Measurements from ENCODE around the gene ANXA8. TPM values are rescaled to one million over a fixed set of nuclear protein-coding genes. Genes with fewer than 3 reads are reported as not detected.

The ANXA8 gene
- total RNA-seq, 1 experiment from 2014 or later, result 0.72 TPM

DNA sequence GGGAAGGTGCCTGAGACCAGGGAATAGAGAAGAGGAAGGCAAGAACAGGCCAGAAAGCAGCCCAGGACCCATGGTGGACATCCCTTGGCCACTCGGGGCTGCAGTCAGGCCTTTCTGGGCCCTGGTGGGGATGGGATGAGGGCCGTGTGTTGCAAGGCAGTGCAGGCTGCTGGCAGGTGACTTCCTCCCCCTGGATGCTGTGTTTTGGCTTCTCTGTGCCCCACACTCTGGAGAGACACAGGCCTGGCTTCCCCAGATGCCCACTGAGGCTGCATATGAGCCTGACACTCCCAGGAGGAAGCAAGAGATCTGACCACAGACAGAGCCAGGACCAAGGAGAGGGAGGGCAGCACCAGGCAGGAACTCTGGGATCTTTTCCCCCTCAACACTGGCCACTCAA lies 39.9 kb downstream of the ANXA8 start:
- TF ChIP-seq, protein P1, sequence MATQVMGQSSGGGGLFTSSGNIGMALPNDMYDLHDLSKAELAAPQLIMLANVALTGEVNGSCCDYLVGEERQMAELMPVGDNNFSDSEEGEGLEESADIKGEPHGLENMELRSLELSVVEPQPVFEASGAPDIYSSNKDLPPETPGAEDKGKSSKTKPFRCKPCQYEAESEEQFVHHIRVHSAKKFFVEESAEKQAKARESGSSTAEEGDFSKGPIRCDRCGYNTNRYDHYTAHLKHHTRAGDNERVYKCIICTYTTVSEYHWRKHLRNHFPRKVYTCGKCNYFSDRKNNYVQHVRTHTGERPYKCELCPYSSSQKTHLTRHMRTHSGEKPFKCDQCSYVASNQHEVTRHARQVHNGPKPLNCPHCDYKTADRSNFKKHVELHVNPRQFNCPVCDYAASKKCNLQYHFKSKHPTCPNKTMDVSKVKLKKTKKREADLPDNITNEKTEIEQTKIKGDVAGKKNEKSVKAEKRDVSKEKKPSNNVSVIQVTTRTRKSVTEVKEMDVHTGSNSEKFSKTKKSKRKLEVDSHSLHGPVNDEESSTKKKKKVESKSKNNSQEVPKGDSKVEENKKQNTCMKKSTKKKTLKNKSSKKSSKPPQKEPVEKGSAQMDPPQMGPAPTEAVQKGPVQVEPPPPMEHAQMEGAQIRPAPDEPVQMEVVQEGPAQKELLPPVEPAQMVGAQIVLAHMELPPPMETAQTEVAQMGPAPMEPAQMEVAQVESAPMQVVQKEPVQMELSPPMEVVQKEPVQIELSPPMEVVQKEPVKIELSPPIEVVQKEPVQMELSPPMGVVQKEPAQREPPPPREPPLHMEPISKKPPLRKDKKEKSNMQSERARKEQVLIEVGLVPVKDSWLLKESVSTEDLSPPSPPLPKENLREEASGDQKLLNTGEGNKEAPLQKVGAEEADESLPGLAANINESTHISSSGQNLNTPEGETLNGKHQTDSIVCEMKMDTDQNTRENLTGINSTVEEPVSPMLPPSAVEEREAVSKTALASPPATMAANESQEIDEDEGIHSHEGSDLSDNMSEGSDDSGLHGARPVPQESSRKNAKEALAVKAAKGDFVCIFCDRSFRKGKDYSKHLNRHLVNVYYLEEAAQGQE (IDR thresholded peaks at IDR 0.05; ENCODE audit: insufficient read depth in 1 of 2, low read depth in 2 of 2, low read length in 1 of 2), result no peak
- no peak for TF ChIP-seq TCF7L2 (IDR thresholded peaks at IDR 0.05; ENCODE audit: low read depth, low read length)
- ATAC-seq, result no peak
- POLR2A ChIA-PET, result no interaction called here
- in situ Hi-C loops (cut with HindIII; ENCODE audit: low pct_unique_long_range_greater_than_20kb, low sequenced_read_pairs), result no loop called here
- CTCF ChIA-PET, result interaction anchor here (0.7 kb wide), 1 partner anchor 399 kb away, joined by 3 read pairs; no protein-coding TSS in a partner anchor
- Histone ChIP-seq H3K27ac (ENCODE audit: low read length) (no peak overlapping the region), H3K36me3 (ENCODE audit: control insufficient read depth, insufficient read depth, low read length) (no peaks in the 10 kb centered on the region), H3K27me3 (ENCODE audit: control insufficient read depth, insufficient read depth, low read length) (no peaks in the 10 kb centered on the region), H3K4me3 (ENCODE audit: low read depth in 2 of 2, low read length in 2 of 2) (no peak overlapping the region), H3K4me1 (ENCODE audit: control insufficient read depth, insufficient read depth, low read length) (no peaks in the 10 kb centered on the region), H3K9me3 (ENCODE audit: control insufficient read depth, insufficient read depth, low read depth, low read length) (0 out of 2 replicates have a peak, but pooled peaks cover 3% of the 10 kb centered on the region)
- no TSS peak for BruUV-seq (replicated peaks)
- no peak for DNase-seq (ENCODE audit: low read depth, low spot score)
- intact Hi-C loops (cut with micrococcal nuclease; ENCODE audit: unreplicated experiment), result no loop called here

DNA sequence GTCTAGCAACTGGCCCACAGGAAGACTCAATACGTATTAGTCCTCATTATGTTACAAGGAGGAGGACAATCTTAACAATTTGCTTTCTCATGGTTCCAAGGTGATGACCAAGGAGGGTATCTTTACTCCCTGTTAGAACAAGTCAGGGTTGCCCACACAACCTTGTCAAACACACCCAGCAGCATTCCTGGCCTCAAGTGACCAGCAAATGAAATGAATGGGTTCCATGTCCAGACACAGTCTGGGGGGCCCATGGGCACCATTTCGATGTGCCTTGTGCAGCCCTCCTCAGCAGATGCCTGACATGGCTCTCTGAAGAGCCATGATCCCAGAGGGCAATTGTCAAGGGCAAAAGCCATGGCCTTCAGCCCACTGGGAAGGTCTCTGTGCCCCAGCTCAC lies 40.8 kb downstream of the ANXA8 start:
- ChIA-PET POLR2A (no interaction called here), CTCF (no interaction called here)
- H3K27me3 ChIP-seq (ENCODE audit: control insufficient read depth, insufficient read depth, low read length), result no peaks in the 10 kb centered on the region
- ATAC-seq, result no peak
- no peaks in the 10 kb centered on the region for H3K4me1 ChIP-seq (ENCODE audit: control insufficient read depth, insufficient read depth, low read length)
- no peaks in the 10 kb centered on the region for H3K36me3 ChIP-seq (ENCODE audit: control insufficient read depth, insufficient read depth, low read length)
- intact Hi-C loops (cut with micrococcal nuclease; ENCODE audit: unreplicated experiment) (no loop called here), in situ Hi-C loops (cut with HindIII; ENCODE audit: low pct_unique_long_range_greater_than_20kb, low sequenced_read_pairs) (no loop called here)
- BruUV-seq (replicated peaks), result no TSS peak
- TF ChIP-seq TCF7L2 (IDR thresholded peaks at IDR 0.05; ENCODE audit: low read depth, low read length), result no peak
- no peak for TF ChIP-seq SIN3A (IDR thresholded peaks at IDR 0.05; ENCODE audit: borderline replicate concordance, insufficient read depth, low read depth, low read length)
- TF ChIP-seq, protein P1 (IDR thresholded peaks at IDR 0.05; ENCODE audit: insufficient read depth in 1 of 2, low read depth in 2 of 2, low read length in 1 of 2), result no peak
- TF ChIP-seq, protein P2, sequence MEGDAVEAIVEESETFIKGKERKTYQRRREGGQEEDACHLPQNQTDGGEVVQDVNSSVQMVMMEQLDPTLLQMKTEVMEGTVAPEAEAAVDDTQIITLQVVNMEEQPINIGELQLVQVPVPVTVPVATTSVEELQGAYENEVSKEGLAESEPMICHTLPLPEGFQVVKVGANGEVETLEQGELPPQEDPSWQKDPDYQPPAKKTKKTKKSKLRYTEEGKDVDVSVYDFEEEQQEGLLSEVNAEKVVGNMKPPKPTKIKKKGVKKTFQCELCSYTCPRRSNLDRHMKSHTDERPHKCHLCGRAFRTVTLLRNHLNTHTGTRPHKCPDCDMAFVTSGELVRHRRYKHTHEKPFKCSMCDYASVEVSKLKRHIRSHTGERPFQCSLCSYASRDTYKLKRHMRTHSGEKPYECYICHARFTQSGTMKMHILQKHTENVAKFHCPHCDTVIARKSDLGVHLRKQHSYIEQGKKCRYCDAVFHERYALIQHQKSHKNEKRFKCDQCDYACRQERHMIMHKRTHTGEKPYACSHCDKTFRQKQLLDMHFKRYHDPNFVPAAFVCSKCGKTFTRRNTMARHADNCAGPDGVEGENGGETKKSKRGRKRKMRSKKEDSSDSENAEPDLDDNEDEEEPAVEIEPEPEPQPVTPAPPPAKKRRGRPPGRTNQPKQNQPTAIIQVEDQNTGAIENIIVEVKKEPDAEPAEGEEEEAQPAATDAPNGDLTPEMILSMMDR (IDR thresholded peaks at IDR 0.05), result no peak
- no peak for TF ChIP-seq POLR2AphosphoS5 (IDR thresholded peaks at IDR 0.05; ENCODE audit: low read depth, low read length)
- H3K4me3 ChIP-seq (ENCODE audit: low read depth in 2 of 2, low read length in 2 of 2), result no peak overlapping the region
- no peak overlapping the region for H3K27ac ChIP-seq (ENCODE audit: low read length)
- H3K9me3 ChIP-seq (ENCODE audit: control insufficient read depth, insufficient read depth, low read depth, low read length), result peaks cover 3% of the 10 kb centered on the region; the same call in 1 of the 2 replicates
- no peak for DNase-seq (ENCODE audit: low read depth, low spot score)

Data from Panc1 (cell line).